Tibial nerve (tissue), 4 donors: ENCODE results near the gene MMP17. TPM values are rescaled to one million over a fixed set of nuclear protein-coding genes. Genes with fewer than 3 reads are reported as not detected.
A peak's percentile ranks its signal among the peaks of the same experiment; 100 is the strongest.

Experiments
- DNase-seq, 2 donors: peaks; one replicate each; pipeline ENCODE4 v3.0.0-alpha.2; 2019; ENCODE audit warnings: low spot score in 2 of 2
- H3K27ac ChIP-seq, 4 donors: fragments of 200-600 bp; sonication (generic) in 3 of 4; one replicate each; pipeline ENCODE4 v1.5.1; 2017 to 2019; ENCODE audit warnings: mild to moderate bottlenecking in 1 of 4
- H3K27me3 ChIP-seq, 2 donors: fragments of 200-600 bp; sonication (generic) in 1 of 2; one replicate each; pipeline versions ENCODE4 v1.5.1 to v1.6.0; 2017 to 2019
- H3K36me3 ChIP-seq, 3 donors: fragments of 200-600 bp; sonication (generic); one replicate each; pipeline ENCODE4 v1.5.1; 2018 to 2019
- H3K4me1 ChIP-seq, 4 donors: fragments of 200-600 bp; sonication (generic) in 3 of 4; one replicate each; pipeline ENCODE4 v1.5.1; 2017 to 2019
- H3K4me3 ChIP-seq, 4 donors: fragments of 200-600 bp; sonication (generic) in 3 of 4; one replicate each; pipeline ENCODE4 v1.5.1; 2017 to 2019; ENCODE audit warnings: mild to moderate bottlenecking in 1 of 4, moderate library complexity in 1 of 4
- H3K9me3 ChIP-seq, 4 donors: fragments of 200-600 bp; sonication (generic) in 3 of 4; one replicate each; pipeline ENCODE4 v1.5.1; 2017 to 2019
- EP300 ChIP-seq, 2 donors: sonication (generic); formaldehyde crosslinking; IDR thresholded peaks; one replicate each; pipeline ENCODE4 v1.6.1; 2017; ENCODE audit warnings: antibody characterized with exemption in 2 of 2, mild to moderate bottlenecking in 1 of 2
- POLR2A ChIP-seq, 2 donors: fragments of 450-650 bp; IDR thresholded peaks; one replicate each; pipeline ENCODE4 v1.6.1; 2017; ENCODE audit warnings: antibody characterized with exemption in 2 of 2, mild to moderate bottlenecking in 2 of 2, moderate library complexity in 2 of 2
- WGBS, 2 donors: methylation state at CpG; one replicate each; pipeline ENCODE4 v1.1.5; 2018; 5-methylcytosine and 5-hydroxymethylcytosine counted together
- total RNA-seq, 4 donors: library from RNA; depleted of rRNA; stranded (reverse); fragments of >200 nt; gene quantifications; one replicate each; pipeline ENCODE4 v1.1.0, GENCODE V29; 2016
- TF ChIP-seq, protein P1 (sequence below), 5 experiments: fragments of 200-600 bp in 3 of 5; fragments of 450-650 bp in 2 of 5; sonication (generic) in 3 of 5; IDR thresholded peaks; one replicate each; pipeline ENCODE4 v1.5.1; 2016 to 2019; ENCODE audit warnings: antibody characterized with exemption in 5 of 5, mild to moderate bottlenecking in 3 of 5, moderate library complexity in 2 of 5

MMP17 gene
- total RNA-seq, 4 donors from 2014 or later = 10.9 to 65.3 (median 32.6) TPM

DNA sequence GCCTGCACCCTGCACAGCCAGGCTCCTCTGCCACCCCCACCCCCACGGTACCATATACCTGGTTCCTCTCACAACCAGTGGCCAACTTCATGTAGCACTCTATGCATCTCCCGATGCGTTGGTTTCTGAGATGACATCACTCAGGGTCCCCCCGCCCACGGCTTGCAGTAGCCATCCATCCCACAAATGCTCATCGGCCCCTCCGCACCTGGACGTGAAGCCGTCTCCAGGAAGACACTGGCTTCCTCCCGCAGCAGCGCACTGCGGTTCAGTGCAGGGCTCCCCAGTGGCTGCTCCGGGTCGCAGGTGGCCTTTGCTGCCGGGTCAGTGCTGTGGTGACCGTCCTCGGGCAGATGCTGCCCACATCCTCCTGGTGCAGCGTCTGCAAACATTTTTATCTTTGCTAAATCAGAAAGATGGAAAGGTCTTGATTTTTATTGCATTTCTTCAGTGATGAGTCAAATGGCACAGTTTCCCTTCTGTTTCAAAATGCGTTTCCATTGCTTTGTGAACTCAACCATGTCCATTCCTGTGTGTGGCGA, 27.5 kb upstream of the MMP17 start:
- no peak for DNase-seq
- TF ChIP-seq EP300 (IDR thresholded peaks at IDR 0.05) = no peak
- TF ChIP-seq POLR2A (IDR thresholded peaks at IDR 0.05) = no peak
- TF ChIP-seq, protein P1, sequence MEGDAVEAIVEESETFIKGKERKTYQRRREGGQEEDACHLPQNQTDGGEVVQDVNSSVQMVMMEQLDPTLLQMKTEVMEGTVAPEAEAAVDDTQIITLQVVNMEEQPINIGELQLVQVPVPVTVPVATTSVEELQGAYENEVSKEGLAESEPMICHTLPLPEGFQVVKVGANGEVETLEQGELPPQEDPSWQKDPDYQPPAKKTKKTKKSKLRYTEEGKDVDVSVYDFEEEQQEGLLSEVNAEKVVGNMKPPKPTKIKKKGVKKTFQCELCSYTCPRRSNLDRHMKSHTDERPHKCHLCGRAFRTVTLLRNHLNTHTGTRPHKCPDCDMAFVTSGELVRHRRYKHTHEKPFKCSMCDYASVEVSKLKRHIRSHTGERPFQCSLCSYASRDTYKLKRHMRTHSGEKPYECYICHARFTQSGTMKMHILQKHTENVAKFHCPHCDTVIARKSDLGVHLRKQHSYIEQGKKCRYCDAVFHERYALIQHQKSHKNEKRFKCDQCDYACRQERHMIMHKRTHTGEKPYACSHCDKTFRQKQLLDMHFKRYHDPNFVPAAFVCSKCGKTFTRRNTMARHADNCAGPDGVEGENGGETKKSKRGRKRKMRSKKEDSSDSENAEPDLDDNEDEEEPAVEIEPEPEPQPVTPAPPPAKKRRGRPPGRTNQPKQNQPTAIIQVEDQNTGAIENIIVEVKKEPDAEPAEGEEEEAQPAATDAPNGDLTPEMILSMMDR (IDR thresholded peaks at IDR 0.05) = no peak
- H3K4me1 ChIP-seq = peaks cover 0 to 7% (median 0%) of the 10 kb centered on the region in 4 donors
- H3K27ac ChIP-seq = no peak overlapping the region
- H3K36me3 ChIP-seq = peaks cover 0 to 69% (median 0%) of the 10 kb centered on the region in 3 donors
- no peaks in the 10 kb centered on the region for H3K9me3 ChIP-seq
- WGBS, 2 donors = 83 to 89% methylated on average over 19 to 20 of the region's 20 CpGs
- H3K27me3 ChIP-seq = no peaks in the 10 kb centered on the region
- no peak overlapping the region for H3K4me3 ChIP-seq

DNA sequence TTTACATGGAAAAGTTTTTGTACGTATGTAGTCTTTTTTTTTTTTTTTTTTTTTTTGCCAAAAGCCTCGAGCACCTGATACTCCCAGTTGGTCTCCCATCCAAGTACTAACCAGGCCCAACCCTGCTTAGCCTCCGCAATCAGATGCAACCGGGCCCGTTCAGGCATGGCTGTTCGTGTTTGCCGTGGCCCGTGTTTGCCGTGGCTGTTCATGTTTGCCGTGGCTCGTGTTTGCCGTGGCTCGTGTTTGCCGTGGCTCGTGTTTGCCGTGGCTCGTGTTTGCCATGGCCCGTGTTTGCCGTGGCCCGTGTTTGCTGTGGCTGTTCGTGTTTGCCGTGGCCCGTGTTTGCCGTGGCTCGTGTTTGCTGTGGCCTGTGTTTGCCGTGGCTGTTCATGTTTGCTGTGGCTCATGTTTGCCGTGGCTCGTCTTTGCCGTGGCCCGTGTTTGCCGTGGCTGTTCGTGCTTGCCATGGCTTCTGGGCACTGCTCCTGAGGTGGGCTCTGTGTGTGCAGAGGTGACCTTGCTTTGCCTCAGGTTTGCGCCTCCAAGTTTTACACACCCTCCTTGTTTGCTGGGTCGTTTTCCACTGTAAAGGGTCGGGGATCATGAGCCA, 26.8 kb upstream of the MMP17 start:
- H3K27me3 ChIP-seq = no peaks in the 10 kb centered on the region
- H3K4me1 ChIP-seq = peaks cover 0 to 7% (median 0%) of the 10 kb centered on the region in 4 donors
- no peak for TF ChIP-seq POLR2A (IDR thresholded peaks at IDR 0.05)
- no peak for TF ChIP-seq EP300 (IDR thresholded peaks at IDR 0.05)
- TF ChIP-seq, protein P1 (IDR thresholded peaks at IDR 0.05) = no peak
- no peak for DNase-seq
- H3K9me3 ChIP-seq = no peaks in the 10 kb centered on the region
- WGBS, 2 donors = 84 to 87% methylated on average over 18 to 23 of the region's 35 CpGs
- no peak overlapping the region for H3K27ac ChIP-seq
- H3K36me3 ChIP-seq = peaks cover 0 to 64% (median 0%) of the 10 kb centered on the region in 3 donors
- H3K4me3 ChIP-seq = no peak overlapping the region

DNA sequence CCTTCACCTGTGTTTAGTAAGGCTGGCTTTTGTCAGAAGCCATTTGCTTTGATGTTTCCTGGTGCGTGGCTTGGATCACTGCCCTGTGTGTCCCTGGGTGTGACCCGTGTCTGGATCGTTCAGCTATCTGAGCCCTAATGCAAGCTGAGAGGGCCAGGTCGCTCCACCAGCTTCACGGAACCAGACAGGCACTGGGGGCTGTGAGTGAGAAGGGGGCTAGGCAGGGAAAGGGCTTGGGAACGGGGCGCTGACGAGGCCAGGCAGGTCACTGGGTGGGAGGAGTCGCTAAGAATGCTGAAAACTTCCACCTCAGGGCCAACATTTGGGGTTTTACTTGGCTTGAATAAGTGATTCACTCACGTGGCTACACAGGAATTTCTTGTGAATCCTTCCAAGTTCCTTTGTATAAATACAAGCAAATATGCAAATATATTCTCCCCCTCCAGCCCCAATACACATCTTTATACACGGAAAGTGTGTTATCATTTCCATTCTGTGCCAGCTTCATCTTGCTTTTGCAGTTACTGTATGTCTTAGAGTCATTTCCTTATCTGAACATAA, 24.2 kb upstream of the MMP17 start:
- WGBS, 2 donors = 24 to 25% methylated on average over 11 of the region's 11 CpGs
- no peaks in the 10 kb centered on the region for H3K27me3 ChIP-seq
- H3K4me1 ChIP-seq = peaks cover 0 to 7% (median 0%) of the 10 kb centered on the region in 4 donors
- no peak overlapping the region for H3K4me3 ChIP-seq
- peak overlapping the region in 1 of 4 donors; percentile 26 for H3K27ac ChIP-seq
- DNase-seq = no peak
- H3K36me3 ChIP-seq = peaks cover 0 to 38% (median 0%) of the 10 kb centered on the region in 3 donors
- no peaks in the 10 kb centered on the region for H3K9me3 ChIP-seq
- no peak for TF ChIP-seq EP300 (IDR thresholded peaks at IDR 0.05)
- TF ChIP-seq, protein P1 (IDR thresholded peaks at IDR 0.05) = no peak
- TF ChIP-seq POLR2A (IDR thresholded peaks at IDR 0.05) = no peak

DNA sequence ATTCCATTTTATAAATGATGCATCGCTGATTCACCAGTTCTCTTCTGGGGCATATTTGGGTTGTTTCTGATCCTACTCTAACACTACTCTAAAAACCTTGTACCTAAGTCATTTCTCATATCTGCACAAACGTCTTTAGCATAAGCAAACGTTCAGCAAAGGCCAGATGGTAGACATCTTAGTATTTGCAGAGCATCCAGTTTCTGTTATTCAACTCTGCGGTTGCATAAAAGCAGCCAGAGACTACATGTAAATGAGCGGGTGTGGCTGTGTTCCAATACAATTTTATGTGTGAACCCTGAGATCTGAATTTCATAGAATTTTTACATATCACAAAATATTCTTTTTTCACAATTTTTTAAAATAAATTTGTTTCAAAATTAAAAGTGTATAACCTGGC, 22.8 kb upstream of the MMP17 start:
- DNase-seq = no peak
- Histone ChIP-seq H3K36me3 (peaks cover 0 to 24% (median 0%) of the 10 kb centered on the region in 3 donors), H3K4me1 (peaks cover 0 to 7% (median 0%) of the 10 kb centered on the region in 4 donors), H3K9me3 (no peaks in the 10 kb centered on the region), H3K27me3 (no peaks in the 10 kb centered on the region), H3K4me3 (no peak overlapping the region), H3K27ac (no peak overlapping the region)
- TF ChIP-seq POLR2A (IDR thresholded peaks at IDR 0.05) = no peak
- no peak for TF ChIP-seq EP300 (IDR thresholded peaks at IDR 0.05)
- TF ChIP-seq, protein P1 (IDR thresholded peaks at IDR 0.05) = no peak
- 76 to 94% methylated on average over 5 of the region's 5 CpGs for WGBS, 2 donors

GRCh38 chr12:131806674-131807073, 21.5 kb upstream of the MMP17 start:
- peaks cover 0 to 13% (median 0%) of the 10 kb centered on the region in 3 donors for H3K36me3 ChIP-seq
- no peak for TF ChIP-seq EP300 (IDR thresholded peaks at IDR 0.05)
- no peak for TF ChIP-seq POLR2A (IDR thresholded peaks at IDR 0.05)

More at GRCh38 chr12:131806674-131807073, 21.5 kb upstream of the MMP17 start:
- Histone ChIP-seq H3K27me3 (no peaks in the 10 kb centered on the region), H3K4me3 (no peak overlapping the region), H3K4me1 (peaks cover 0 to 7% (median 0%) of the 10 kb centered on the region in 4 donors), H3K9me3 (no peaks in the 10 kb centered on the region), H3K27ac (no peak overlapping the region)
- 82 to 89% methylated on average over 7 of the region's 7 CpGs for WGBS, 2 donors
- no peak for DNase-seq
